DMS153 treated with DMSO at 0.1 percent for 48 hours (cell line): ENCODE measurements around the gene HOTAIR.

ENCODE experiments used
- DNase-seq: peaks from one replicate; lab custom pipeline; 2025; ENCODE audit not compliant: unreplicated experiment; lab: John Stamatoyannopoulos, UW

Gene HOTAIR

GRCh38 chr12:54000116-54001114, 25.7 kb upstream of the HOTAIR start, which contains the start of gene HOXC9:
Gene HOXC9 (plus strand): TSS chr12:54000161. CDS start chr12:54000189, 28 bp downstream.
- DNase-seq = no peak

- no peak for DNase-seq
Observed at GRCh38 chr12:53999559-54000115, 24.9 kb upstream of the HOTAIR start.

GRCh38 chr12:53998900-53999236, 24.1 kb upstream of the HOTAIR start:
- DNase-seq = no peak

GRCh38 chr12:53998110-53998899, 23.6 kb upstream of the HOTAIR start:
- no peak for DNase-seq

- DNase-seq = no peak
Observed at GRCh38 chr12:53997204-53998109, 22.7 kb upstream of the HOTAIR start.

- DNase-seq = no peak
Observed at GRCh38 chr12:53996240-53997203, 21.8 kb upstream of the HOTAIR start.

- no peak for DNase-seq
Observed at GRCh38 chr12:53995378-53996239, 20.9 kb upstream of the HOTAIR start.

- DNase-seq = no peak
Observed at GRCh38 chr12:53995002-53995377, 20.2 kb upstream of the HOTAIR start.

GRCh38 chr12:53994264-53995001, 19.7 kb upstream of the HOTAIR start:
- no peak for DNase-seq

- DNase-seq = no peak
Observed at GRCh38 chr12:53994009-53994263, 19.2 kb upstream of the HOTAIR start.

- DNase-seq = no peak
Observed at GRCh38 chr12:53993162-53994008, 18.6 kb upstream of the HOTAIR start.

- no peak for DNase-seq
Observed at GRCh38 chr12:53992377-53992889, 17.7 kb upstream of the HOTAIR start.

GRCh38 chr12:53991077-53991460, 16.3 kb upstream of the HOTAIR start:
- no peak for DNase-seq

GRCh38 chr12:53990311-53991076, 15.7 kb upstream of the HOTAIR start:
- DNase-seq = peak; percentile 24

- no peak for DNase-seq
Observed at GRCh38 chr12:53989227-53990113, 14.7 kb upstream of the HOTAIR start.
